Upper lobe of left lung (tissue), 6 donors: Measurements from ENCODE around the gene GSTM5. TPM values are rescaled to one million over a fixed set of nuclear protein-coding genes. Genes with fewer than 3 reads are reported as not detected.
"Not testable (repeated sequence)": the region's sequence is repeated elsewhere in the genome, so short reads cannot be mapped to it uniquely, and the experiment has no call there.

Source experiments
- ATAC-seq, 2 donors: fragments of 200-7000 bp; cut with Tn5 transposase; one replicate each; pipeline ENCODE4 v1.9.1; 2022; ENCODE audit warnings: mild to moderate bottlenecking in 2 of 2, moderate library complexity in 2 of 2; ENCODE audit not compliant: low FRiP score in 2 of 2
- DNase-seq, 2 donors: peaks; one replicate each; pipeline ENCODE4 v3.0.0-alpha.2; 2019 to 2020
- H3K27ac ChIP-seq, 4 donors: fragments of 200-600 bp; sonication (generic); one replicate each; pipeline ENCODE4 v1.5.1; 2016 to 2019
- H3K27me3 ChIP-seq, 4 donors: fragments of 200-600 bp; sonication (generic); one replicate each; pipeline ENCODE4 v1.5.1; 2017 to 2019
- H3K36me3 ChIP-seq, 4 donors: fragments of 200-600 bp; sonication (generic); one replicate each; pipeline ENCODE4 v1.5.1; 2016 to 2019
- H3K4me1 ChIP-seq, 4 donors: fragments of 200-600 bp; sonication (generic); one replicate each; pipeline ENCODE4 v1.5.1; 2018 to 2019
- H3K4me3 ChIP-seq, 4 donors: fragments of 200-600 bp; sonication (generic); one replicate each; pipeline ENCODE4 v1.5.1; 2017 to 2019; ENCODE audit warnings: mild to moderate bottlenecking in 2 of 4, moderate library complexity in 1 of 4
- H3K9me3 ChIP-seq, 4 donors: fragments of 200-600 bp; sonication (generic); one replicate each; pipeline ENCODE4 v1.5.1; 2018 to 2019
- CTCF ChIP-seq, 6 experiments: fragments of 450-650 bp in 4 of 6; fragments of 200-600 bp in 2 of 6; sonication (generic) in 2 of 6; IDR thresholded peaks; one replicate each; pipeline ENCODE4 v1.5.1; 2016 to 2019; ENCODE audit warnings: antibody characterized with exemption in 6 of 6
- EP300 ChIP-seq, 4 donors: sonication (generic); formaldehyde crosslinking; IDR thresholded peaks; one replicate each; pipeline ENCODE4 v1.5.1; 2017; ENCODE audit warnings: antibody characterized with exemption in 4 of 4, control low read depth in 2 of 4
- POLR2A ChIP-seq, 4 donors: fragments of 450-650 bp; IDR thresholded peaks; one replicate each; pipeline ENCODE4 v1.5.1; 2016 to 2017; ENCODE audit warnings: antibody characterized with exemption in 4 of 4, mild to moderate bottlenecking in 2 of 4
- POLR2AphosphoS5 ChIP-seq, 2 donors: sonication (generic); formaldehyde crosslinking; IDR thresholded peaks; one replicate each; pipeline ENCODE4 v1.5.1; 2017; ENCODE audit warnings: antibody characterized with exemption in 2 of 2
- WGBS, 2 donors: methylation state at CpG; one replicate each; pipeline ENCODE4 v1.1.5; 2017 to 2018; 5-methylcytosine and 5-hydroxymethylcytosine counted together
- total RNA-seq, 6 donors: library from RNA; depleted of rRNA in 4 of 6; stranded (reverse); fragments of >200 nt in 4 of 6; gene quantifications; one replicate each; pipeline versions ENCODE4 v1.1.0 to v1.2.1, GENCODE V29; 2016 to 2021
- donor health status: DM: no; HTN: no; CAD: no; lungs with moderate emphysema.
- donor health status: DM: no; HTN: yes; CAD: no; lungs with severe emphysema.

Gene GSTM5
- total RNA-seq, 6 donors from 2014 or later, result 1.00 to 24.3 (median 8.3) TPM

DNA sequence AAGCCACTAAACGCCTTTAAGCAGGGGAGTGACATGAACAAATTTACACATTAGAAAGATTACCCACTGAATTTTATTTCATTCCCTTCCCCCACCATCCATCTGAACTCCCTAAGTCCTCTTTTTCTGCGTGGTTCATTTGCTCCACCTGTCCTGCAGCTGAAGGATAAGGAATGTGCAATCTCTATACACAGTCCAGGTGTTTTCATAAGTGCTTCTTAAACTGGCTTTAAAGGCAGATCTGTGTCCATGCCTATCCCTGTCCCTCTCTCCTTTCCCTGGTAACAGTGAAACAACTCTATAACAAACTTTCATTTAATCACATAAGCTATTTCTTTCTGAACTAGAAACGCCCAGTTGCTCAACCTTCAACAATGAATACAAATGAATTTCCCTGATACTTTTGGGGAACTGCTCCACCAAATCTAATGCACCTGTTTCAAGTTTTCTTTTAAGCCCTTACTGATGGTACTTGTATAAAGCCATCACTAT, 20.4 kb downstream of the GSTM5 start:
- Histone ChIP-seq H3K9me3 (no peaks in the 10 kb centered on the region), H3K4me3 (no peak overlapping the region), H3K27me3 (no peaks in the 10 kb centered on the region), H3K27ac (no peak overlapping the region), H3K4me1 (no peaks in the 10 kb centered on the region), H3K36me3 (peaks cover 0 to 9% (median under 1%) of the 10 kb centered on the region in 4 donors)
- WGBS, 2 donors, result 63 to 64% methylated on average over 3 of the region's 3 CpGs
- ATAC-seq (no peak), DNase-seq (no peak)
- TF ChIP-seq POLR2AphosphoS5 (IDR thresholded peaks at IDR 0.05) (no peak), EP300 (IDR thresholded peaks at IDR 0.05) (no peak), CTCF (IDR thresholded peaks at IDR 0.05) (no peak), POLR2A (IDR thresholded peaks at IDR 0.05) (no peak)

- peaks cover 0 to 11% (median 2%) of the 10 kb centered on the region in 4 donors for H3K36me3 ChIP-seq
- DNase-seq (no peak), ATAC-seq (no peak)
- H3K4me1 ChIP-seq, result no peaks in the 10 kb centered on the region
- H3K4me3 ChIP-seq, result no peak overlapping the region
- no peak overlapping the region for H3K27ac ChIP-seq
- 87 to 91% methylated on average over 4 of the region's 4 CpGs for WGBS, 2 donors
- H3K27me3 ChIP-seq, result no peaks in the 10 kb centered on the region
- TF ChIP-seq CTCF (IDR thresholded peaks at IDR 0.05) (no peak), EP300 (IDR thresholded peaks at IDR 0.05) (no peak), POLR2AphosphoS5 (IDR thresholded peaks at IDR 0.05) (no peak), POLR2A (IDR thresholded peaks at IDR 0.05) (no peak)
- H3K9me3 ChIP-seq, result no peaks in the 10 kb centered on the region
These were observed 21.3 kb downstream of the GSTM5 start for GRCh38 chr1:109733236-109733870.

DNA sequence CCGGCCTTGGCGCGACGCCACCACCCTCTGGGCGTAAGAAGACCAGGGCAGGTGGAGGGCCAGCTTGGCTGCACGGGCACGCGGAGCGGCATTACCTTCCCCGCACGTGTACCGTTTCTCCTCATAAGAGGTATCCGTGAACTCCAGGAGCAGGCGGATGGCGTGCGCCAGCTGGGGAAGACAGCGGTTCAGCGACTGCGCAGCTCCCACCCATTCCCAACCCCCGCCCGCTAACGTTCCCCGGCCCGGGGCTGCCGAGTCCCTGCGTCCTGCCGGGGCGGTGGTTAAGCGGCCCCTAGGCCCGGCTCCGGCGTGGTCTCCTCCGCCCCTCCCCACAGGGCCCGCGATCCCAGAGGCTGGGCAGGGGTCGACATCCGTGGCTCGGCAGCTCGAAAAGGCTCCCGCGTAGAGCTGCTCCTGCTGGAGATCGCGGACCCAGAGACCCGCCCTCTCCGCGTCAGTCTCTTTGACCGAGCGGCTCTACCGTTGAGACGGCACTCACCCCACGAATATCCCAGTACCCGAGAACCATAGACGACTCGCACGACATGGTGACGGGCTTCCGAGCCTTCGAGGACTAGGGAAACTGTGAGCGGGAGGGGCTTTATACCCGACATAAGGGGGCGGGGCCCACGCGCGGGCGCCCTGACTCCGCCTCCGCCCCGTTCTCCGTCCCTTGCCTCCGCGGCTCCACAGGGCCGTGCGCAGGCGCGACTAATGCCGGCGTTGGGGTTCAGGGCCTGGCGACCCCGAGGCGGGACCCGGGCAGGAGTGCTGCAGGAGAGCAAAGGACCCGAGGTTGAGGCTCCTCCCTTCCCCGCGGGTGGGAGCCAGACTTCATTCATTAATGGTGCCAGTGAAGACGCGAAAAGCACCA, 27.9 kb downstream of the GSTM5 start:
- 1 to 2% methylated on average over 8 to 40 of the region's 86 CpGs for WGBS, 2 donors
- peak overlapping the region; percentile 14 to 85 (median 66) for H3K27ac ChIP-seq
- peak; percentile 84 to 95 for DNase-seq
- peak; percentile 90 to 99 for ATAC-seq
- H3K36me3 ChIP-seq, result peaks cover 0 to 11% (median 2%) of the 10 kb centered on the region in 4 donors
- H3K4me3 ChIP-seq, result peak overlapping the region; percentile 49 to 84 (median 66)
- H3K4me1 ChIP-seq, result peaks cover 6 to 17% (median 10%) of the 10 kb centered on the region in 4 donors
- no peaks in the 10 kb centered on the region for H3K9me3 ChIP-seq
- TF ChIP-seq POLR2AphosphoS5 (IDR thresholded peaks at IDR 0.05) (peak; percentile 84 to 94), EP300 (IDR thresholded peaks at IDR 0.05) (no peak), POLR2A (IDR thresholded peaks at IDR 0.05) (peak in 3 of 4 donors; percentile 54 to 74 (median 65)), CTCF (IDR thresholded peaks at IDR 0.05) (no peak)
- H3K27me3 ChIP-seq, result no peaks in the 10 kb centered on the region

- WGBS, 2 donors, result 2 to 8% methylated on average over 10 of the region's 10 CpGs
- Histone ChIP-seq H3K4me1 (peaks cover 6 to 17% (median 10%) of the 10 kb centered on the region in 4 donors), H3K9me3 (no peaks in the 10 kb centered on the region), H3K36me3 (peaks cover 0 to 11% (median 2%) of the 10 kb centered on the region in 4 donors), H3K4me3 (peak within 1 kb of the TSS; percentile 49 to 84 (median 66)), H3K27me3 (no peaks in the 10 kb centered on the region), H3K27ac (peak within 1 kb of the TSS; percentile 14 to 85 (median 66))
- DNase-seq (no peak), ATAC-seq (peak; percentile 13 to 59)
- TF ChIP-seq CTCF (IDR thresholded peaks at IDR 0.05), result no peak
- no peak for TF ChIP-seq POLR2AphosphoS5 (IDR thresholded peaks at IDR 0.05)
- TF ChIP-seq POLR2A (IDR thresholded peaks at IDR 0.05), result no peak
- no peak for TF ChIP-seq EP300 (IDR thresholded peaks at IDR 0.05)
These were observed 28.7 kb downstream of the GSTM5 start, which contains the start of gene GSTM3 for GRCh38 chr1:109740615-109741373. Gene GSTM3, minus strand, starts transcription at chr1:109741038. Its CDS starts 751 bp downstream, at chr1:109740287.

DNA sequence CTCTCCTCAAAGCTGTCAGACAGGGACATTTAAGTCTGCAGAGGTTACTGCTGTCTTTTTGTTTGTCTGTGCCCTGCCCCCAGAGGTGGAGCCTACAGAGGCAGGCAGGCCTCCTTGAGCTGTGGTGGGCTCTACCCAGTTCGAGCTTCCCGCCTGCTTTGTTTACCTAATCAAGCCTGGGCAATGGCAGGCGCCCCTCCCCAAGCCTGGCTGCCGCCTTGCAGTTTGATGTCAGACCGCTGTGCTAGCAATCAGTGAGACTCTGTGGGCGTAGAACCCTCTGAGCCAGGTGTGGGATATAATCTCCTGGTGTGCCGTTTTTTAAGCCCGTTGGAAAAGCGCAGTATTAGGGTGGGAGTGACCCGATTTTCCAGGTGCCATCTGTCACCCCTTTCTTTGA, 36.3 kb downstream of the GSTM5 start:
- H3K9me3 ChIP-seq, H3K4me1 ChIP-seq, H3K4me3 ChIP-seq, H3K27ac ChIP-seq, H3K27me3 ChIP-seq, ATAC-seq, H3K36me3 ChIP-seq: not testable (repeated sequence)
- DNase-seq, result peak in 1 of 2 donors; percentile 45
- 90 to 94% methylated on average over 10 of the region's 10 CpGs for WGBS, 2 donors
